GM12878 (cell line): ENCODE results near the gene RASSF8. TPM values are rescaled to one million over a fixed set of nuclear protein-coding genes. Genes with fewer than 3 reads are reported as not detected.

Experiments
- BMI1 ChIP-seq: fragments of 450-650 bp; IDR thresholded peaks from 2 replicates; pipeline ENCODE4 v1.6.1; 2016; ENCODE audit warnings: mild to moderate bottlenecking, moderate library complexity, borderline replicate concordance
- CHD1 ChIP-seq: IDR thresholded peaks from 2 replicates; pipeline ENCODE4 v1.6.1; 2012; ENCODE audit warnings: low read depth, low read length, improper control_type of control experiment
- CUX1 ChIP-seq: IDR thresholded peaks from 2 replicates; pipeline ENCODE4 v1.6.1; 2012; ENCODE audit warnings: improper control_type of control experiment, low read depth, low read length; ENCODE audit not compliant: insufficient replicate concordance
- EED ChIP-seq: sonication (generic); IDR thresholded peaks from 2 replicates; pipeline ENCODE4 v1.6.1; 2016; ENCODE audit warnings: antibody characterized with exemption, low read depth
- EGR1 ChIP-seq, 2 experiments: IDR thresholded peaks; 1 replicate in 1 of 2; 2 replicates in 1 of 2; pipeline ENCODE4 v1.6.1; 2011 to 2012; ENCODE audit warnings: low read depth in 2 of 2, low read length in 2 of 2, borderline replicate concordance in 1 of 2, mild to moderate bottlenecking in 1 of 2, moderate library complexity in 1 of 2
- IKZF1 ChIP-seq: fragments of 450-650 bp; conservative IDR thresholded peaks from 2 replicates; pipeline ENCODE4 v1.6.1; 2017; ENCODE audit warnings: antibody characterized with exemption, mild to moderate bottlenecking
- RUNX3 ChIP-seq: IDR thresholded peaks from 2 replicates; pipeline ENCODE4 v1.6.1; 2012; ENCODE audit warnings: low read length, inconsistent platforms
- SP1 ChIP-seq: IDR thresholded peaks from one replicate; pipeline ENCODE4 v1.6.1; 2011; ENCODE audit warnings: low read depth, low read length
- STAT1 ChIP-seq: fragments of 450-650 bp; conservative IDR thresholded peaks from 2 replicates; pipeline ENCODE4 v1.6.1; 2014; ENCODE audit warnings: antibody characterized with exemption, mild to moderate bottlenecking
- TBL1XR1 ChIP-seq: IDR thresholded peaks from 2 replicates; pipeline ENCODE4 v1.6.1; 2012; ENCODE audit warnings: low read depth, low read length, improper control_type of control experiment
- TCF12 ChIP-seq: IDR thresholded peaks from 2 replicates; pipeline ENCODE4 v1.6.1; 2011; ENCODE audit warnings: low read depth, mild to moderate bottlenecking, low read length
- WRNIP1 ChIP-seq: IDR thresholded peaks from 2 replicates; pipeline ENCODE4 v1.6.1; 2011; ENCODE audit warnings: low read depth, low read length, improper control_type of control experiment, borderline replicate concordance
- polyA plus RNA-seq, 11 experiments: library from polyadenylated mRNA; depleted of rRNA in 4 of 11; unstranded in 6 of 11; stranded (reverse) in 5 of 11; fragments of >200 nt; fragmentation: Nextera tagmentation in 4 of 11; fragmentation: Illumina TruSeq in 1 of 11; extraction: Ambion mirVana in 4 of 11; extraction: Trizol in 1 of 11; gene quantifications; 1 replicate in 1 of 11; 2 replicates in 10 of 11; pipeline versions ENCODE4 v1.2.1 to v1.2.3, GENCODE V29; 2011 to 2016; ENCODE audit warnings: inconsistent platforms in 2 of 11, missing spikeins in 2 of 11, low read depth in 1 of 11
- total RNA-seq, 4 experiments: library from RNA; depleted of rRNA in 3 of 4; stranded (reverse); fragments of >200 nt in 3 of 4; fragmentation: Illumina TruSeq in 1 of 4; extraction: Trizol in 1 of 4; gene quantifications; 2 replicates each; pipeline versions ENCODE4 v1.2.1 to v1.2.3, GENCODE V29; 2013 to 2021

RASSF8 gene
- total and polyA plus RNA-seq, 10 of the 15 experiments (the other 5 are each of a cell fraction or from before 2014, with no cell fraction given) = 0.06 to 0.18 (median 0.08) TPM; not detected in 6

DNA sequence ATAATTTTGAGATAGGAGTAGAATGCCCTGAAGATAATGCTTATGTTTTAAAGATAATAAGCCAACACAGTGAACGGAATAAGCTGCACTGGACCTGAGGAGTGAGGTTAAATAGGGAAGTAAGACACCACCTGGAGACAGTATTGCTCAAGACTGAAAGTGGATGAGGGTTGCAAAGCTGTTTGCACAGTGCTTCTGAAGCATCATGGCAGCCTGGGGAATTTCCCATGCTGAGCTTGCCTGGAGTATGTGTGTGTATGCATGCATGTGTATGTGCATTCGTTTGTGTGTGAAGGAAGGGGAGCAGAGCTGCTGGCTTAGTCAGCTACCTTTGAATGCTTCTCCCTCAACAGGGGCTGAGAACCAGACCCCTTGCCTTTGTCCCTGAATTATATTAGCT lies 130.5 kb downstream of the RASSF8 start (continued):
- TF ChIP-seq SP1 (no peak), IKZF1 (no peak), EED (peak; percentile 41; the same call in 1 of the 2 replicates), CHD1 (no peak), TCF12 (0 out of 2 replicates have a peak, but pooled peaks have one; percentile 66), BMI1 (no peak), TBL1XR1 (no peak), EGR1 (IDR thresholded peaks at IDR 0.05; ENCODE audit: borderline replicate concordance in 1 of 2, low read depth in 2 of 2, low read length in 2 of 2) (no peak), WRNIP1 (no peak), STAT1 (no peak), RUNX3 (peak; percentile 42), CUX1 (no peak)
